Nephron (organoid): ENCODE results near the gene HOXB6.

Experiments
- H3K27ac Mint-ChIP-seq, 3 experiments: 2 replicates each; pipeline ENCODE4 v1.8.0; 2020; ENCODE audit warnings: mixed read lengths in 3 of 3, mild to moderate bottlenecking in 2 of 3, moderate library complexity in 1 of 3
- H3K27me3 Mint-ChIP-seq: 2 replicates; pipeline ENCODE4 v1.8.0; 2021; ENCODE audit warnings: low read depth, mild to moderate bottlenecking, moderate library complexity, mixed read lengths
- H3K36me3 Mint-ChIP-seq: 2 replicates; pipeline ENCODE4 v1.8.0; 2020; ENCODE audit warnings: low read depth, mixed read lengths
- H3K4me1 Mint-ChIP-seq: 2 replicates; pipeline ENCODE4 v1.8.0; 2020; ENCODE audit warnings: mixed read lengths
- H3K4me3 Mint-ChIP-seq, 3 experiments: 2 replicates each; pipeline ENCODE4 v1.8.0; 2020; ENCODE audit warnings: mild to moderate bottlenecking in 3 of 3, mixed read lengths in 3 of 3, moderate library complexity in 2 of 3
- H3K9me3 Mint-ChIP-seq: 2 replicates; pipeline ENCODE4 v1.8.0; 2020; ENCODE audit warnings: mixed read lengths
- CTCF ChIP-seq, 3 experiments: fragments of 200-600 bp; sonication (generic); IDR thresholded peaks; one replicate each; pipeline ENCODE4 v1.5.0; 2021; ENCODE audit warnings: antibody characterized with exemption in 3 of 3; ENCODE audit not compliant: unreplicated experiment in 3 of 3

The HOXB6 gene

GRCh38 chr17:48631693-48632578, 27.1 kb upstream of the HOXB6 start:
- Mint-ChIP-seq H3K4me3 (peak overlapping the region; percentile 46 to 78 (median 72)), H3K4me1 (peaks cover 23% of the 10 kb centered on the region), H3K36me3 (no peaks in the 10 kb centered on the region), H3K27me3 (peaks cover 100% of the 10 kb centered on the region), H3K27ac (no peak overlapping the region), H3K9me3 (peaks cover 3% of the 10 kb centered on the region)
- no peak for TF ChIP-seq CTCF (IDR thresholded peaks at IDR 0.05; ENCODE audit: unreplicated experiment in 3 of 3)

- Mint-ChIP-seq H3K9me3 (peaks cover 3% of the 10 kb centered on the region), H3K27ac (no peak overlapping the region), H3K4me3 (peak overlapping the region; percentile 43 to 72 (median 60)), H3K36me3 (no peaks in the 10 kb centered on the region), H3K4me1 (peaks cover 23% of the 10 kb centered on the region), H3K27me3 (peaks cover 100% of the 10 kb centered on the region)
- TF ChIP-seq CTCF (IDR thresholded peaks at IDR 0.05; ENCODE audit: unreplicated experiment in 3 of 3) = no peak
Measured at GRCh38 chr17:48630925-48631692, 26.3 kb upstream of the HOXB6 start.

GRCh38 chr17:48630009-48630924, 25.5 kb upstream of the HOXB6 start:
- H3K36me3 Mint-ChIP-seq = no peaks in the 10 kb centered on the region
- no peak for TF ChIP-seq CTCF (IDR thresholded peaks at IDR 0.05; ENCODE audit: unreplicated experiment in 3 of 3)
- H3K9me3 Mint-ChIP-seq = peaks cover 3% of the 10 kb centered on the region
- peaks cover 100% of the 10 kb centered on the region for H3K27me3 Mint-ChIP-seq
- H3K4me1 Mint-ChIP-seq = peaks cover 28% of the 10 kb centered on the region
- H3K4me3 Mint-ChIP-seq = peak overlapping the region in 2 of 3 experiments; percentile 33 to 68
- H3K27ac Mint-ChIP-seq = no peak overlapping the region

- Mint-ChIP-seq H3K9me3 (peaks cover 3% of the 10 kb centered on the region), H3K27ac (no peak overlapping the region), H3K4me3 (peak overlapping the region; percentile 27 to 75 (median 70)), H3K36me3 (no peaks in the 10 kb centered on the region), H3K27me3 (peaks cover 100% of the 10 kb centered on the region), H3K4me1 (peaks cover 29% of the 10 kb centered on the region)
- no peak for TF ChIP-seq CTCF (IDR thresholded peaks at IDR 0.05; ENCODE audit: unreplicated experiment in 3 of 3)
Measured at GRCh38 chr17:48629411-48629759, 24.6 kb upstream of the HOXB6 start.

- peaks cover 3% of the 10 kb centered on the region for H3K9me3 Mint-ChIP-seq
- H3K27ac Mint-ChIP-seq = peak overlapping the region in 1 of 3 experiments; percentile 21
- H3K4me1 Mint-ChIP-seq = peaks cover 32% of the 10 kb centered on the region
- TF ChIP-seq CTCF (IDR thresholded peaks at IDR 0.05; ENCODE audit: unreplicated experiment in 3 of 3) = no peak
- peaks cover 100% of the 10 kb centered on the region for H3K27me3 Mint-ChIP-seq
- peak overlapping the region; percentile 66 to 75 (median 70) for H3K4me3 Mint-ChIP-seq
- H3K36me3 Mint-ChIP-seq = no peaks in the 10 kb centered on the region
Measured at GRCh38 chr17:48628649-48629410, 24.0 kb upstream of the HOXB6 start.
